Measurements from ENCODE around the gene TTC9C. TPM values are rescaled to one million over a fixed set of nuclear protein-coding genes. Genes with fewer than 3 reads are reported as not detected.
A peak's percentile ranks its signal among the peaks of the same experiment; 100 is the strongest.

The TTC9C gene
- total and polyA plus RNA-seq, 4 donors = 22.6 to 55.5 (median 30.7) TPM

DNA sequence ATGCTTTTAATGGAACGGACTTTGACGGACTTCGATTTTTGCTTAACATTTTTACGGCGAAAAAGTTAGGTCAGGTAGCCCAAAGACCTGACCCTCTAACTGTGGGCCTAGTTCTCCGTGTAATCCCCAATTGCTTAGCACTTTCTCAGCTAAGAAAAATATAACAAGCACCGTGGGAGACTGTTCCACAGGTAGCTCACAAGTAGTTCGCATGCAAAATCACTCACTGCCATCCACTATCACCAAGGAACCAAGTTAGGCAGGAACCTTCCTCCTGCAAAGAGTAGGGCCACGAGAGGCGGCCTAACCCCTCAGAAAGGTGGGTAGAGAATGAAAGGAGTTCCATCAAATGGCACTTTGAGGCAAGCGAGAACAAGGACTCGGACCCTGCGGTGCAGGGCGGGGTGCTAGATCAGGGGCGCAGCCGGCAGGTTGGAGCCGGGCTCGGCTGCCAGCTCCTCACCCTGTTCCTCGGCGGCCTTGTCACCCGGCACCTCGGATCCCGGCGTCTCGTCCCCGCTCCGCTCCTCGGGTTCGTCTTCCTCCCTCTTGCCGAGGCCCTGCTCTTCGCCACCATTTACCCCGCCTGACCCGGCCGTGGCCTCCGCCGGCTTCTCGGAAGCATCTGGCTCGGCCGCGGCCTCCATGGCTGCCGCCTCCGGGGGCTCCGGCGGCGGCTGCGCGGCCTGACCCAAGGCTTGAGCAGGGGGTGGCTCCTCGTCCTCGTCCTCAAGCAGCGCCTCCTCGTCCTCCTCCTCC lies 2.0 kb upstream of the TTC9C start:
- no peak for DNase-seq
- 0% methylated on average over 51 of the region's 51 CpGs for WGBS, 2 donors
- peak overlapping the region; percentile 85 to 89 for H3K9ac ChIP-seq (ENCODE audit: insufficient read depth in 1 of 2, low read length in 2 of 2)
- no peaks in the 10 kb centered on the region for H3K9me3 ChIP-seq (ENCODE audit: control insufficient read depth in 4 of 4, insufficient read depth in 3 of 4, low read length in 3 of 4)
- peaks cover 0 to 35% (median 6%) of the 10 kb centered on the region in 5 donors for H3K4me1 ChIP-seq (ENCODE audit: control insufficient read depth in 5 of 5, insufficient read depth in 5 of 5, low read length in 5 of 5)
- peak overlapping the region; percentile 97 to 99 for H3K27ac ChIP-seq (ENCODE audit: low read depth in 1 of 2, low read length in 1 of 2)
- no peak for ATAC-seq (ENCODE audit: insufficient read depth, low FRiP score)
- peaks cover 12 to 34% (median 26%) of the 10 kb centered on the region in 4 donors for H3K36me3 ChIP-seq (ENCODE audit: control insufficient read depth in 4 of 4, insufficient read depth in 4 of 4, low read length in 4 of 4)
- TF ChIP-seq, protein P1, sequence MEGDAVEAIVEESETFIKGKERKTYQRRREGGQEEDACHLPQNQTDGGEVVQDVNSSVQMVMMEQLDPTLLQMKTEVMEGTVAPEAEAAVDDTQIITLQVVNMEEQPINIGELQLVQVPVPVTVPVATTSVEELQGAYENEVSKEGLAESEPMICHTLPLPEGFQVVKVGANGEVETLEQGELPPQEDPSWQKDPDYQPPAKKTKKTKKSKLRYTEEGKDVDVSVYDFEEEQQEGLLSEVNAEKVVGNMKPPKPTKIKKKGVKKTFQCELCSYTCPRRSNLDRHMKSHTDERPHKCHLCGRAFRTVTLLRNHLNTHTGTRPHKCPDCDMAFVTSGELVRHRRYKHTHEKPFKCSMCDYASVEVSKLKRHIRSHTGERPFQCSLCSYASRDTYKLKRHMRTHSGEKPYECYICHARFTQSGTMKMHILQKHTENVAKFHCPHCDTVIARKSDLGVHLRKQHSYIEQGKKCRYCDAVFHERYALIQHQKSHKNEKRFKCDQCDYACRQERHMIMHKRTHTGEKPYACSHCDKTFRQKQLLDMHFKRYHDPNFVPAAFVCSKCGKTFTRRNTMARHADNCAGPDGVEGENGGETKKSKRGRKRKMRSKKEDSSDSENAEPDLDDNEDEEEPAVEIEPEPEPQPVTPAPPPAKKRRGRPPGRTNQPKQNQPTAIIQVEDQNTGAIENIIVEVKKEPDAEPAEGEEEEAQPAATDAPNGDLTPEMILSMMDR (IDR thresholded peaks at IDR 0.05; ENCODE audit: control extremely low read depth, extremely low read depth) = no peak
- peak overlapping the region; percentile 98 for H3K4me3 ChIP-seq
- H3K27me3 ChIP-seq (ENCODE audit: control insufficient read depth in 3 of 3, insufficient read depth in 3 of 3, low read length in 2 of 3) = no peaks in the 10 kb centered on the region

DNA sequence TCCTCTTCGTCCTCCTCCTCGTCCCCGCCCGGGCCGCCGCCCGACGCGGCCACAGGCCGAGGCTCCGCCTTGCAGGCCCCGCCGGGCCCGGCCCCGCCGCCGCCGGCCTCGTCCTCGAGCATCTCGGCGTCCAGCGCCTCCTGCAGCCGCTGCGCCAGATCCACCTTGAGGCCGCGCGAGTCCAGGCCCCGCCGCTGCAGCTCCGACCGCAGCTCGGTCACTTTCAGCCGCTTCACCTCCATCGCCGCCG lies 1.4 kb upstream of the TTC9C start:
- Histone ChIP-seq H3K27me3 (ENCODE audit: control insufficient read depth in 3 of 3, insufficient read depth in 3 of 3, low read length in 2 of 3) (no peaks in the 10 kb centered on the region), H3K9ac (ENCODE audit: insufficient read depth in 1 of 2, low read length in 2 of 2) (no peak overlapping the region), H3K27ac (ENCODE audit: low read depth in 1 of 2, low read length in 1 of 2) (peak overlapping the region; percentile 97 to 99), H3K4me1 (ENCODE audit: control insufficient read depth in 5 of 5, insufficient read depth in 5 of 5, low read length in 5 of 5) (peaks cover 0 to 35% (median 6%) of the 10 kb centered on the region in 5 donors), H3K36me3 (ENCODE audit: control insufficient read depth in 4 of 4, insufficient read depth in 4 of 4, low read length in 4 of 4) (peaks cover 13 to 29% (median 21%) of the 10 kb centered on the region in 4 donors), H3K9me3 (ENCODE audit: control insufficient read depth in 4 of 4, insufficient read depth in 3 of 4, low read length in 3 of 4) (no peaks in the 10 kb centered on the region), H3K4me3 (peak overlapping the region; percentile 98)
- WGBS, 2 donors = 0 to 1% methylated on average over 32 to 37 of the region's 37 CpGs
- DNase-seq (no peak), ATAC-seq (ENCODE audit: insufficient read depth, low FRiP score) (peak; percentile 4)
- TF ChIP-seq, protein P1 (IDR thresholded peaks at IDR 0.05; ENCODE audit: control extremely low read depth, extremely low read depth) = no peak

DNA sequence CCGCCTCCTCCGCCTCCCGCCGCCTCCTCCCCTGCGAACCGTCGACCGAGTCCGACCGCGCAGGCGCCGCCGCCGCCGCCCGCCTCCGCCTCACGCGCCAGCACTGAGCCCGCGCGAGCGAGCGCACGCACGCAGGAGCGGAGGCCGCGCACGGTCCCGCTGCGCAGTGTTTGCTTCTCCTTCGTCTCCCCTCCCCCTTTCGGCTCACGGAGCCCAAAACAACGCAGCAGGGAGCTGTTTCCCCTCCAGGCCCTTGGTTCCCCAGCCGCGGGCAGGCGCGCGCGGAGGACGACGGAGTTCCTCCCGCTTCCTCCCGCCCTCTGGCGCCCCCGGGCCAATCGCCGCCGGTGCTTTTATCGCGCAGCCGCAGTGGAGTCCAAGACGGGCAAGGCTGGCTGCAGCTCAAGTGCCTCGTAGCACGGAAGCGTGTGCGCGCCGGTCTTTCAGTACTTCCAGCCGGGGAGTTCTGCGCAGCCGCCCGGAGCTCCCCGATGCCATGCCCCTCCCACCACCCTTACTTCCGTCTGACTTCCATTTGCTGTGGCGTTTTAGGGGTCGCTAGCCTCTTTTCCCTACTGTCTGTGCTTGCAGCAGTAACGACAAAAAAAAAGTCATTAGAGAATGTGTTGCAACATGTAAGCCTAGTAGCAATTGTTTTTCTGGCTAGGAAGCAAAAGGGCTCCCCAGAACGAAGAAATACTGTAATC lies 968 bp upstream of the TTC9C start, which contains the start of gene HNRNPUL2:
Gene HNRNPUL2 (minus strand): TSS at position 293 of the 707 bp plus-strand sequence. CDS start 301 bp downstream, outside the sequence.
- WGBS, 2 donors = 0 to 1% methylated on average over 54 to 72 of the region's 72 CpGs

More for the DNA sequence above, 968 bp upstream of the TTC9C start, which contains the start of gene HNRNPUL2:
- Histone ChIP-seq H3K27me3 (ENCODE audit: control insufficient read depth in 3 of 3, insufficient read depth in 3 of 3, low read length in 2 of 3) (no peaks in the 10 kb centered on the region), H3K4me3 (peak within 1 kb of the TSS; percentile 98), H3K4me1 (ENCODE audit: control insufficient read depth in 5 of 5, insufficient read depth in 5 of 5, low read length in 5 of 5) (peaks cover 0 to 35% (median 6%) of the 10 kb centered on the region in 5 donors), H3K36me3 (ENCODE audit: control insufficient read depth in 4 of 4, insufficient read depth in 4 of 4, low read length in 4 of 4) (peaks cover 9 to 24% (median 16%) of the 10 kb centered on the region in 4 donors), H3K9ac (ENCODE audit: insufficient read depth in 1 of 2, low read length in 2 of 2) (peak within 1 kb of the TSS; percentile 85 to 99), H3K27ac (ENCODE audit: low read depth in 1 of 2, low read length in 1 of 2) (peak within 1 kb of the TSS; percentile 97 to 99), H3K9me3 (ENCODE audit: control insufficient read depth in 4 of 4, insufficient read depth in 3 of 4, low read length in 3 of 4) (no peaks in the 10 kb centered on the region)
- TF ChIP-seq, protein P1 (IDR thresholded peaks at IDR 0.05; ENCODE audit: control extremely low read depth, extremely low read depth) = no peak
- ATAC-seq (ENCODE audit: insufficient read depth, low FRiP score) = peak; percentile 86
- peak; percentile 99 to 100 (median 100) for DNase-seq

Measured in lung (tissue), 12 donors.